Ishikawa (cell line): ENCODE data around the gene SHPK.

Source experiments
- CEBPB ChIP-seq: IDR thresholded peaks from 2 replicates; pipeline ENCODE4 v1.6.1; 2012
- CREB1 ChIP-seq: IDR thresholded peaks from 2 replicates; pipeline ENCODE4 v1.6.1; 2012; ENCODE audit warnings: low read depth
- EGR1 ChIP-seq: IDR thresholded peaks from 2 replicates; pipeline ENCODE4 v1.6.1; 2012
- EP300 ChIP-seq: IDR thresholded peaks from 2 replicates; pipeline ENCODE4 v1.6.1; 2012; ENCODE audit warnings: borderline replicate concordance
- FOXM1 ChIP-seq: IDR thresholded peaks from 2 replicates; pipeline ENCODE4 v1.6.1; 2012; ENCODE audit warnings: low read depth, borderline replicate concordance
- NFIC ChIP-seq: IDR thresholded peaks from 2 replicates; pipeline ENCODE4 v1.6.1; 2012
- RAD21 ChIP-seq: IDR thresholded peaks from 2 replicates; pipeline ENCODE4 v1.6.1; 2012; ENCODE audit warnings: low read depth
- TAF1 ChIP-seq: IDR thresholded peaks from 2 replicates; pipeline ENCODE4 v1.6.1; 2012; ENCODE audit warnings: low read depth, mild to moderate bottlenecking
- TCF12 ChIP-seq: IDR thresholded peaks from 2 replicates; pipeline ENCODE4 v1.6.1; 2012; ENCODE audit warnings: low read depth
- TEAD4 ChIP-seq: IDR thresholded peaks from 2 replicates; pipeline ENCODE4 v1.6.1; 2012
- YY1 ChIP-seq: IDR thresholded peaks from 2 replicates; pipeline ENCODE4 v1.6.1; 2012; ENCODE audit warnings: low read depth
- ZBTB7A ChIP-seq: IDR thresholded peaks from 2 replicates; pipeline ENCODE4 v1.6.1; 2012; ENCODE audit warnings: low read depth
- TF ChIP-seq, protein P1 (sequence below): IDR thresholded peaks from 2 replicates; pipeline ENCODE4 v1.6.1; 2012
- TF ChIP-seq, protein P2 (sequence below): IDR thresholded peaks from 2 replicates; pipeline ENCODE4 v1.6.1; 2012
- TF ChIP-seq, protein P3 (sequence below): IDR thresholded peaks from 2 replicates; pipeline ENCODE4 v1.6.1; 2012; ENCODE audit warnings: low read depth, mild to moderate bottlenecking

SHPK gene

DNA sequence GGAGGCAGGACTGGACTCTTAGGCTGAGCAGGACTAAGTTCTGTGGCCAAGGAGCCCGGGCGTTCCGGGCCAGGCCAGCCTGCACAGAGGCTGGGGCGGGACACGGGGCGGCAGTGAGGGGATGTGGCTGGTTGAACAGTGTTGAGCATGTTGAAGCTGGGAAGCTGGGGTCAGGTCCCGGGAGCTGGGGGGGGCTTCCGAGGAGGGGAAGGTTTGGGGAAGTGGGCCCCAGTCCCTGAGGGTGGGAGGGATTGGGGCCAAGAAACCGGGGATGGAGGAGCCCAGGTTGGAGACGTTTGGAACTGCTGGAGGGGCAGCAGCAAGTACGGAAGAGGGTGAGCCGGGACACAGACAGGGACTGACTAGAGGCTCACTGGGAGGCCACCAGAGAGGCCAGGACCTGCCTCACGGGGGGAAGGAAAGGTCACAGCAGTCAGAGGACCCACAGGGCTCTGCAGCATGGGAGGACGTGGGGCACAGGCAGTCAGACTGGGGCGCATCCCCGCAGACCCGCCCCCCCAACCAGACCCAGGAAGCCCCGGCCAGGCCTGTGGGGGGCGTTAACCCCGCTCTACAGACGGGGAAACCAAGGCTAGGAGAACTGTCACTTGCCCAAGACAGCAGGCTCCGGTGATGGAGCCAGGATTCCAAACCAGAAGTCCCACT is 22.9 kb upstream of the SHPK start:
- TF ChIP-seq, protein P1, sequence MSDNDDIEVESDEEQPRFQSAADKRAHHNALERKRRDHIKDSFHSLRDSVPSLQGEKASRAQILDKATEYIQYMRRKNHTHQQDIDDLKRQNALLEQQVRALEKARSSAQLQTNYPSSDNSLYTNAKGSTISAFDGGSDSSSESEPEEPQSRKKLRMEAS, result no peak
- TF ChIP-seq ZBTB7A, result no peak
- TF ChIP-seq CEBPB, result no peak
- no peak for TF ChIP-seq TAF1
- no peak for TF ChIP-seq EGR1
- no peak for TF ChIP-seq YY1
- TF ChIP-seq RAD21, result no peak
- TF ChIP-seq CREB1, result no peak
- TF ChIP-seq, protein P2, sequence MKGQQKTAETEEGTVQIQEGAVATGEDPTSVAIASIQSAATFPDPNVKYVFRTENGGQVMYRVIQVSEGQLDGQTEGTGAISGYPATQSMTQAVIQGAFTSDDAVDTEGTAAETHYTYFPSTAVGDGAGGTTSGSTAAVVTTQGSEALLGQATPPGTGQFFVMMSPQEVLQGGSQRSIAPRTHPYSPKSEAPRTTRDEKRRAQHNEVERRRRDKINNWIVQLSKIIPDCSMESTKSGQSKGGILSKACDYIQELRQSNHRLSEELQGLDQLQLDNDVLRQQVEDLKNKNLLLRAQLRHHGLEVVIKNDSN, result no peak
- no peak for TF ChIP-seq TCF12
- no peak for TF ChIP-seq EP300
- TF ChIP-seq, protein P3, sequence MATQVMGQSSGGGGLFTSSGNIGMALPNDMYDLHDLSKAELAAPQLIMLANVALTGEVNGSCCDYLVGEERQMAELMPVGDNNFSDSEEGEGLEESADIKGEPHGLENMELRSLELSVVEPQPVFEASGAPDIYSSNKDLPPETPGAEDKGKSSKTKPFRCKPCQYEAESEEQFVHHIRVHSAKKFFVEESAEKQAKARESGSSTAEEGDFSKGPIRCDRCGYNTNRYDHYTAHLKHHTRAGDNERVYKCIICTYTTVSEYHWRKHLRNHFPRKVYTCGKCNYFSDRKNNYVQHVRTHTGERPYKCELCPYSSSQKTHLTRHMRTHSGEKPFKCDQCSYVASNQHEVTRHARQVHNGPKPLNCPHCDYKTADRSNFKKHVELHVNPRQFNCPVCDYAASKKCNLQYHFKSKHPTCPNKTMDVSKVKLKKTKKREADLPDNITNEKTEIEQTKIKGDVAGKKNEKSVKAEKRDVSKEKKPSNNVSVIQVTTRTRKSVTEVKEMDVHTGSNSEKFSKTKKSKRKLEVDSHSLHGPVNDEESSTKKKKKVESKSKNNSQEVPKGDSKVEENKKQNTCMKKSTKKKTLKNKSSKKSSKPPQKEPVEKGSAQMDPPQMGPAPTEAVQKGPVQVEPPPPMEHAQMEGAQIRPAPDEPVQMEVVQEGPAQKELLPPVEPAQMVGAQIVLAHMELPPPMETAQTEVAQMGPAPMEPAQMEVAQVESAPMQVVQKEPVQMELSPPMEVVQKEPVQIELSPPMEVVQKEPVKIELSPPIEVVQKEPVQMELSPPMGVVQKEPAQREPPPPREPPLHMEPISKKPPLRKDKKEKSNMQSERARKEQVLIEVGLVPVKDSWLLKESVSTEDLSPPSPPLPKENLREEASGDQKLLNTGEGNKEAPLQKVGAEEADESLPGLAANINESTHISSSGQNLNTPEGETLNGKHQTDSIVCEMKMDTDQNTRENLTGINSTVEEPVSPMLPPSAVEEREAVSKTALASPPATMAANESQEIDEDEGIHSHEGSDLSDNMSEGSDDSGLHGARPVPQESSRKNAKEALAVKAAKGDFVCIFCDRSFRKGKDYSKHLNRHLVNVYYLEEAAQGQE, result no peak
- TF ChIP-seq FOXM1, result no peak
- no peak for TF ChIP-seq TEAD4
- no peak for TF ChIP-seq NFIC

DNA sequence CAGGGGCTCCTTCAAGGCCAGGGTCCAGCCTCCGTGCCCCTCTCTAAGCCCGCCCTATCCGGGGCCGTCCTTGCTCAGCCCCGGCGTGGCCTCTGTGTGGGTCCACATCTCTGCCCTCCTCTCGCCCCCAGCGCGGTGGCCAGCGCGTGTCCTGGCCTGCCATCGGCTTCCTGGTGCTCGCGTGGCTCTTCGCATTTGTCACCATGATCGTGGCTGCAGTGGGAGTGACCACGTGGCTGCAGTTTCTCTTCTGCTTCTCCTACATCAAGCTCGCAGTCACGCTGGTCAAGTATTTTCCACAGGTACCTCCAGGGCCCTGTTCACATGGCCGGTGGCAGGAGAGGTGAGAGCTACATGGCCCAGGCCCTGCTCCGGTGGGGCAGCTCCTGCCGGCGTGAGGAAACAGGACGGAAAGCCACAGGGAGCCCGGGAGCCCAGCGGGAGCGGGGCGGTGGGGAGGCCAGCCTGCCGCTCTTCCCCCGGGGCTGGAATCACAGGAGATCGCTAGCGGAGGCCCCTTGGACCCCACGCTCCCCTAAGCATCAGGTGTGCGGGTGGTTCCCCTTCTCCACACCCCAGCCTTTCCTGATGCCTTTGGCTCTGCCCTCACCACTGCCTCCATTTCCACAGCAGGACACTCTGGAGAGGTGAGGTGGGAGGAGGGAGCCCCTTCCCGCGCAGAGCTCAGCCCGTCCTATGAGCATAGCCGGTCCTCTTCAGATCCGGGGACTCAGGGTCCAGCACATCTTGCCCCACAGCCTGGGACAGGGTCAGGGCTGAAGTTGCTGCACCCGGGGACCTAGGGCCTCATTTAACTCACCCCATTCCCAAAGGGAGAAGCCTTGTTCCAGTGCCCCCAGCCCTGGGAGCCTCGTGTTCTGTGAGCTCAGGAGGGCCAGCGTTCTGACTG is 22.1 kb upstream of the SHPK start:
- TF ChIP-seq ZBTB7A, result no peak
- no peak for TF ChIP-seq CREB1
- TF ChIP-seq EP300, result no peak
- TF ChIP-seq, protein P2, result no peak

DNA sequence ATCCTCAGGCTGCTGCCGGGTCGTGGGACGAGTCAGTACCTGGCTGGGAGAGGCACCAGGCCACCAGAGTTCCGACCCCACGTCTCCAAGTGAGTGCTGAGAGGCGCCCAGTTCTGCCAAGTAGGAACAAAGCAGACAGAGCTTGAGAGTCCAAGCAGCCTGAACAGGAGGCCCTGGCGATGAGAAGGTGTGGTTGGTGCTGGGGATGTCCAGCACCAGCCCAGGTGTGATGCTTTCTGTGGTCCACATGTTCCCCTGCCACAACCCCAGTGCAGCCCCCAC is 21.5 kb upstream of the SHPK start:
- TF ChIP-seq EP300 (no peak), YY1 (no peak), FOXM1 (no peak), ZBTB7A (no peak), TEAD4 (no peak), NFIC (no peak), CEBPB (no peak), CREB1 (no peak), TCF12 (no peak), RAD21 (no peak), TAF1 (no peak), EGR1 (no peak)
- TF ChIP-seq, protein P3, result no peak
- TF ChIP-seq, protein P1, result no peak
- TF ChIP-seq, protein P2, result no peak

DNA sequence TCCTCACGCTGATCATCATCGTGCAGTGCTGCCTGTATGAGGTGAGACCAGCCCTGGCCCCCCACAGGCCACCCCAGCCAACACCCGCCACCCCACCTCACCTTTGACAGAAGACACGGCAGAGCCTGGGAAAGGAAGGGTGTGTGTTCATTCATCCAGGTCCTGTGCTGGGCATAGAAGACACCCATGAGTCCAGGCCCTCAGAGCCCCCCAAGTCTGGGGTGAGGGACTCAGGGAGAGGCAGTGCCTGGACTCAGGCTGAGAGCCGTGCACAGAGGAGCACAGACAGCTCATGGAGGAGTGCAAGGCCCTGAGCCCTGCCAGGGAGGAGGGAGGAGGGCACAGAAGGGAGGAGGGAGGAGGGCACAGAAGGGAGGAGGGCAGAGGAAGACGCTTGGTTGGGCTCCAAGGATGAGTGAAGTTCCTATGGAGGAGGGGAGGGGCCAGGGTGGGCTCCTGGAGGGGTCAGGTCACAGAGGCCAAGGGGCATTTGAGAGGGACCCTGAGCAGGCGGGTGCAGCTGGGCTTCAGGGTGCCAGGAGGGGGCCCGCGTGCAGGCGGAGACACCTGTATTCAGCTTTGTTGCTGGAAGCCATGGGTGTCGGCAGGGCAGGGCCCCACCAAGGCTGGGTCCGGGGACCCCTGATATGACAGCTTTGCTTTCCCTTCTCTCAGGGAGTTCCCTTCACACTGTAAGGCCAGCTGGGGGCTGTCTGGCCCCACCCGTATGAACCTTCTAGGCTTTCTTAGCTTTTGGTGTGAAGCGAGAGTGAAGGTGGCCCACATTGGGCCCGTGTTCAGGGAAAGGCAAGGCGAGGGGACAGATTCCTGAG is 20.9 kb upstream of the SHPK start:
- no peak for TF ChIP-seq NFIC

DNA sequence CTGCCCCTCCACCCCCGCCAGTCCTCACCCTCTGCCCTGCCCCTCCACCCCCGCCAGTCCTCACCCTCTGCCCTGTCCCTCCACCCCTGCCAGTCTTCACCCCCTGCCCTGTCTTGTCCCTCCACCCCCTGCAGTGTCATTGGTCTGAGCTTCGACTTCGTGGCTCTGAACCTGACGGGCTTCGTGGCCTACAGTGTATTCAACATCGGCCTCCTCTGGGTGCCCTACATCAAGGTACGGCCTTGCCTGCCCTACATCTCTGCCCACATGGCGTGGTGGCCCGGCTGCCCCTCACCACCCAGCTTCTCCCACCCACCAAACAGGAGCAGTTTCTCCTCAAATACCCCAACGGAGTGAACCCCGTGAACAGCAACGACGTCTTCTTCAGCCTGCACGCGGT is 20.3 kb upstream of the SHPK start:
- TF ChIP-seq EP300 (no peak), TAF1 (no peak), FOXM1 (no peak), YY1 (no peak)
- TF ChIP-seq, protein P3, result no peak
